ENCODE results near the gene CAPN7.

- no peak for TF ChIP-seq CTCF (IDR thresholded peaks at IDR 0.05)
- no peak for TF ChIP-seq POLR2A (IDR thresholded peaks at IDR 0.05)
Observed at GRCh38 chr3:15294929-15295328, 88.9 kb downstream of the CAPN7 start.

All from lower leg skin (tissue), 3 donors.